H1 (cell line): ENCODE results near the gene CD38. TPM values are rescaled to one million over a fixed set of nuclear protein-coding genes. Genes with fewer than 3 reads are reported as not detected.

ENCODE experiments used
- CTCF ChIA-PET: fragments of 300-600 bp; sonication (Branson Sonifier 250); formaldehyde crosslinking; loops from one replicate; lab custom pipeline; 2021; ENCODE audit not compliant: partially characterized antibody; lab: Charles Lee
- POLR2A ChIA-PET: fragments of 300-600 bp; sonication (Branson Sonifier 250); formaldehyde crosslinking; loops from one replicate; lab custom pipeline; 2021; ENCODE audit warnings: inconsistent platforms; ENCODE audit not compliant: partially characterized antibody; lab: Charles Lee
- DNase-seq, 2 experiments: peaks; one replicate each; pipeline versions ENCODE4 v3.0.0 to v3.0.0-alpha.2; 2010 to 2022; ENCODE audit warnings: low spot score in 2 of 2, low read depth in 1 of 2, mixed read lengths in 1 of 2
- FAIRE-seq: peaks from 2 replicates; lab custom pipeline; 2011; peaks lifted over from hg19 to GRCh38; lab: Jason Lieb, UNC
- H2AFZ ChIP-seq: 2 replicates; pipeline ENCODE4 v1.8.1; 2012; ENCODE audit warnings: low read length, inconsistent platforms
- H2AK5ac ChIP-seq: 2 replicates; pipeline ENCODE4 v1.6.1; 2013; ENCODE audit warnings: low read depth, low read length
- H2BK120ac ChIP-seq: replicated peaks from 2 replicates; pipeline ENCODE3; 2013; ENCODE audit warnings: low read depth, low read length, inconsistent platforms
- H2BK12ac ChIP-seq: 2 replicates; pipeline ENCODE4 v1.6.1; 2013; ENCODE audit warnings: low read depth, low read length
- H2BK15ac ChIP-seq: 2 replicates; pipeline ENCODE4 v1.6.1; 2013; ENCODE audit warnings: low read length
- H2BK20ac ChIP-seq: 2 replicates; pipeline ENCODE4 v1.6.1; 2013; ENCODE audit warnings: low read length
- H2BK5ac ChIP-seq: 2 replicates; pipeline ENCODE4 v1.6.1; 2013; ENCODE audit warnings: low read depth, low read length
- H3K14ac ChIP-seq: 2 replicates; pipeline ENCODE4 v1.6.1; 2013; ENCODE audit warnings: inconsistent platforms; ENCODE audit not compliant: insufficient read length
- H3K18ac ChIP-seq: 2 replicates; pipeline ENCODE4 v1.6.1; 2013; ENCODE audit warnings: low read length; ENCODE audit errors: extremely low read depth
- H3K23ac ChIP-seq: 2 replicates; pipeline ENCODE4 v1.6.1; 2013; ENCODE audit warnings: inconsistent platforms; ENCODE audit not compliant: insufficient read length
- H3K23me2 ChIP-seq: 2 replicates; pipeline ENCODE4 v1.6.1; 2013; ENCODE audit warnings: low read depth, low read length
- H3K27ac ChIP-seq: 2 replicates; pipeline ENCODE4 v1.6.1; 2011; ENCODE audit warnings: low read depth, low read length, inconsistent platforms
- H3K27me3 ChIP-seq, 4 experiments: replicated peaks in 1 of 4; 1 replicate in 1 of 4; 2 replicates in 3 of 4; pipeline versions ENCODE4 v1.6.1 to v1.8.1; 2011 to 2013; ENCODE audit warnings: low read length in 3 of 4, mild to moderate bottlenecking in 3 of 4, inconsistent platforms in 2 of 4, mixed read lengths in 2 of 4, moderate library complexity in 1 of 4; ENCODE audit not compliant: control insufficient read depth in 3 of 4, insufficient read depth in 3 of 4; ENCODE audit errors: extremely low read depth in 1 of 4
- H3K36me3 ChIP-seq, 4 experiments: 2 replicates each; pipeline versions ENCODE4 v1.6.1 to v1.8.1; 2011 to 2013; ENCODE audit warnings: mild to moderate bottlenecking in 4 of 4, low read length in 3 of 4, moderate library complexity in 2 of 4, control low read depth in 1 of 4, inconsistent platforms in 1 of 4; ENCODE audit not compliant: insufficient read depth in 4 of 4, control insufficient read depth in 2 of 4
- H3K4ac ChIP-seq: replicated peaks from 2 replicates; pipeline ENCODE3; 2013; ENCODE audit warnings: low read length, low read depth, mixed read lengths, inconsistent platforms; ENCODE audit not compliant: insufficient read length
- H3K4me1 ChIP-seq, 4 experiments: replicated peaks in 1 of 4; 1 replicate in 1 of 4; 2 replicates in 3 of 4; pipeline versions ENCODE4 v1.6.1 to v1.8.1; 2011 to 2013; ENCODE audit warnings: low read length in 3 of 4, inconsistent platforms in 2 of 4, mixed read lengths in 1 of 4; ENCODE audit not compliant: insufficient read depth in 4 of 4, control insufficient read depth in 3 of 4
- H3K4me2 ChIP-seq, 2 experiments: 2 replicates each; pipeline versions ENCODE4 v1.6.1 to v1.8.1; 2011 to 2013; ENCODE audit warnings: low read depth in 2 of 2, low read length in 2 of 2, control low read depth in 1 of 2, inconsistent platforms in 1 of 2, mild to moderate bottlenecking in 1 of 2; ENCODE audit not compliant: insufficient read depth in 1 of 2
- H3K4me3 ChIP-seq, 4 experiments: fragments of 200-600, 300-600 bp in 1 of 4; sonication (generic), shearing (Covaris generic), sonication (Bioruptor Twin) in 1 of 4; 2 replicates each; pipeline versions ENCODE4 v1.5.1 to v1.8.1; 2011 to 2016; ENCODE audit warnings: low read length in 4 of 4, low read depth in 3 of 4, control low read depth in 2 of 4, inconsistent platforms in 2 of 4, mild to moderate bottlenecking in 2 of 4, mixed read lengths in 1 of 4, moderate library complexity in 1 of 4; ENCODE audit not compliant: insufficient read depth in 2 of 4; ENCODE audit errors: extremely low read depth in 1 of 4
- H3K56ac ChIP-seq: replicated peaks from 2 replicates; pipeline ENCODE3; 2013; ENCODE audit warnings: low read depth, mild to moderate bottlenecking, mixed read lengths, low read length, inconsistent platforms; ENCODE audit not compliant: insufficient read length
- H3K79me1 ChIP-seq: 2 replicates; pipeline ENCODE4 v1.6.1; 2013; ENCODE audit warnings: low read depth, low read length, control low read depth
- H3K79me2 ChIP-seq, 2 experiments: 2 replicates each; pipeline versions ENCODE4 v1.6.1 to v1.8.1; 2012 to 2013; ENCODE audit warnings: low read length in 2 of 2, mild to moderate bottlenecking in 2 of 2, inconsistent platforms in 1 of 2; ENCODE audit not compliant: insufficient read depth in 2 of 2, control insufficient read depth in 1 of 2
- H3K9ac ChIP-seq, 4 experiments: replicated peaks in 1 of 4; 1 replicate in 1 of 4; 2 replicates in 3 of 4; pipeline versions ENCODE4 v1.6.1 to v1.8.1; 2011 to 2013; ENCODE audit warnings: low read depth in 3 of 4, low read length in 3 of 4, control low read depth in 2 of 4, mild to moderate bottlenecking in 2 of 4, moderate library complexity in 2 of 4, inconsistent platforms in 1 of 4; ENCODE audit errors: extremely low read depth in 1 of 4
- H3K9me3 ChIP-seq, 2 experiments: 2 replicates each; pipeline versions ENCODE4 v1.6.1 to v1.8.1; 2012 to 2013; ENCODE audit warnings: mild to moderate bottlenecking in 2 of 2, moderate library complexity in 2 of 2, control low read depth in 1 of 2, inconsistent platforms in 1 of 2, low read depth in 1 of 2, low read length in 1 of 2, mixed read lengths in 1 of 2; ENCODE audit not compliant: insufficient read depth in 2 of 2
- H4K20me1 ChIP-seq, 2 experiments: replicated peaks in 1 of 2; 2 replicates each; pipeline versions ENCODE3 to v1.8.1; 2011 to 2013; ENCODE audit warnings: inconsistent platforms in 2 of 2, low read length in 2 of 2, mild to moderate bottlenecking in 1 of 2; ENCODE audit not compliant: insufficient read depth in 2 of 2, control insufficient read depth in 1 of 2
- H4K5ac ChIP-seq: 2 replicates; pipeline ENCODE4 v1.6.1; 2013; ENCODE audit warnings: low read length, low read depth, mixed read lengths, inconsistent platforms; ENCODE audit not compliant: insufficient read length
- H4K8ac ChIP-seq: 2 replicates; pipeline ENCODE4 v1.8.0; 2013; ENCODE audit warnings: mild to moderate bottlenecking, moderate library complexity, low read length, inconsistent platforms; ENCODE audit not compliant: insufficient read depth; ENCODE audit errors: extremely low read depth
- H4K91ac ChIP-seq: replicated peaks from 2 replicates; pipeline ENCODE3; 2013; ENCODE audit warnings: low read length, mixed read lengths, inconsistent platforms; ENCODE audit not compliant: insufficient read length
- ASH2L ChIP-seq: fragments of 200-600, 300-600 bp; sonication (generic); IDR thresholded peaks from one replicate; pipeline ENCODE4 v1.7.1; 2017; ENCODE audit warnings: low read length
- CTBP2 ChIP-seq: IDR thresholded peaks from 2 replicates; pipeline ENCODE4 v1.7.0; 2011; ENCODE audit warnings: borderline replicate concordance, mild to moderate bottlenecking, moderate library complexity, mixed read lengths, low read length; ENCODE audit not compliant: insufficient read depth, insufficient read length
- JUND ChIP-seq: IDR thresholded peaks from 2 replicates; pipeline ENCODE4 v1.6.1; 2011; ENCODE audit warnings: mild to moderate bottlenecking, improper control_type of control experiment, low read length
- KDM1A ChIP-seq: fragments of 200-600, 300-600 bp; sonication (generic); IDR thresholded peaks from 2 replicates; pipeline ENCODE4 v1.7.1; 2016; ENCODE audit warnings: mild to moderate bottlenecking, low read length, borderline replicate concordance
- KDM5A ChIP-seq: fragments of 200-600 bp; IDR thresholded peaks from 2 replicates; pipeline ENCODE4 v1.7.1; 2012; ENCODE audit warnings: mild to moderate bottlenecking, low read length, inconsistent platforms, mixed read lengths
- RNF2 ChIP-seq: fragments of 200-900, 300-1000 bp; sonication (generic); IDR thresholded peaks from 2 replicates; pipeline ENCODE4 v1.7.1; 2016; ENCODE audit warnings: borderline replicate concordance, low read depth, mild to moderate bottlenecking, antibody characterized with exemption, low read length; ENCODE audit not compliant: poor library complexity, severe bottlenecking; ENCODE audit errors: missing control alignments
- SUZ12 ChIP-seq: fragments of 200-600 bp; sonication (generic); IDR thresholded peaks from 2 replicates; pipeline ENCODE4 v1.6.1; 2012; ENCODE audit warnings: mild to moderate bottlenecking, inconsistent platforms, low read length, moderate library complexity, mixed read lengths
- TAF1 ChIP-seq: IDR thresholded peaks from 2 replicates; pipeline ENCODE4 v1.6.1; 2011; ENCODE audit warnings: mild to moderate bottlenecking, low read depth, low read length
- WGBS, 2 experiments: shearing (Covaris generic) in 1 of 2; methylation state at CpG; one replicate each; pipeline versions ENCODE4 v1.1.6 to v1.1.7; 2013 to 2015; ENCODE audit warnings: low lambda C conversion rate in 2 of 2, mixed read lengths in 2 of 2, inconsistent platforms in 1 of 2, low coverage in 1 of 2, missing lambda C conversion rate in 1 of 2; ENCODE audit not compliant: insufficient replicate concordance in 2 of 2, insufficient coverage in 1 of 2, insufficient read length in 1 of 2; ENCODE audit errors: extremely low coverage in 1 of 2, missing lambda C conversion rate in 1 of 2; 5-methylcytosine and 5-hydroxymethylcytosine counted together
- polyA plus RNA-seq, 7 experiments: library from polyadenylated mRNA; depleted of rRNA in 3 of 7; stranded (reverse) in 5 of 7; unstranded in 2 of 7; fragments of >200 nt in 5 of 7; fragments of 200-250 nt in 2 of 7; gene quantifications; 1 replicate in 5 of 7; 2 replicates in 1 of 7; 4 replicates in 1 of 7; pipeline versions ENCODE4 v1.2.1 to v1.2.3, GENCODE V29; 2011 to 2013; ENCODE audit warnings: missing spikeins in 2 of 7, mixed read lengths in 2 of 7
- total RNA-seq: library from RNA; stranded (reverse); fragmentation: NEBNext Ultra II Directional; extraction: Animal tissue kit (Norgen Biotek cat#: 25700); gene quantifications from 2 replicates; pipeline ENCODE4 v1.2.1, GENCODE V29; 2021
- TF ChIP-seq, protein P1 (sequence below): IDR thresholded peaks from 2 replicates; pipeline ENCODE4 v1.6.1; 2012; ENCODE audit warnings: inconsistent platforms

The CD38 gene
- total and polyA plus RNA-seq, 2 of the 8 experiments (the other 6 are each of a cell fraction or from before 2014, with no cell fraction given), result 0.14 to 0.24 TPM

DNA sequence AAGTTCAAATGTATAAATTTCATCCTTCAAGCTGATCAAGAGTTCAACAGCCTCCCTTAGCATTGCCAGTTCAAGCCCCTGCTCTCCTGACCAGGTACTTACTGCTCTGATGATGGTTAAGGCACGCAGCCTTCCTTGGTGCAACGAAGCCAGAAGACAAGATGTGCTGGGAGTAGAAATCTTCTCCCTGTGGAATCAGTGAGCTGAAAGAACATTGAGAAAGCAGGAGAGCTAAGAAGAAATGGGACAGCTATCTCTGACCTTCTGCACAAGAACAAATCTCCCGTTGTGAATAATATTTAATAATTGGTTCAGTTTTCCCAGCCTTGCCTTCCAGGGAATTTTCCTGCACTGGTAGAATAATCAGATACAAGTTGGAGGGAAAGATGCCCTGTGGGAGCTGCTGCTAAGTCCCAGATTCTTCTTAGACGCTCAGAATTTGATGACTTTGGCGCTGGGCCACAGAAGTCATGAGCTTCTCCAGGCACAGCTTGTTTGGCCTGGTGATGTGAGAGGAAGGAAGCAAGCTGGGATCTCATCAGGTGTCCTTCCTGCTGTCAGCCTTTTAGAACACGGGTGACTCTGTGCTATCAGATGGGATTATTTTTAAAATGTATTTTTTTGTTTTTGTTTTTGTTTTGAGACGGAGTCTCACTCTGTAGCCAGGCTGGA, 77.8 kb downstream of the CD38 start:
- H3K4me1 ChIP-seq, result no peaks in the 10 kb centered on the region
- H3K23ac ChIP-seq, result no peak overlapping the region
- CTCF ChIA-PET, result interaction anchor here (1.2 to 4.0 kb wide), 3 partner anchors 24 to 49 kb away, joined by 5 to 10 read pairs (median 9); no protein-coding TSS in a partner anchor
- H3K27me3 ChIP-seq, result no peaks in the 10 kb centered on the region
- H4K20me1 ChIP-seq, result no peaks in the 10 kb centered on the region
- H2AK5ac ChIP-seq, result no peak overlapping the region
- no peak overlapping the region for H3K4me2 ChIP-seq
- no peak overlapping the region for H4K5ac ChIP-seq
- H3K79me1 ChIP-seq, result no peaks in the 10 kb centered on the region
- no peaks in the 10 kb centered on the region for H3K79me2 ChIP-seq
- no peak overlapping the region for H3K4ac ChIP-seq
- TF ChIP-seq, protein P1, sequence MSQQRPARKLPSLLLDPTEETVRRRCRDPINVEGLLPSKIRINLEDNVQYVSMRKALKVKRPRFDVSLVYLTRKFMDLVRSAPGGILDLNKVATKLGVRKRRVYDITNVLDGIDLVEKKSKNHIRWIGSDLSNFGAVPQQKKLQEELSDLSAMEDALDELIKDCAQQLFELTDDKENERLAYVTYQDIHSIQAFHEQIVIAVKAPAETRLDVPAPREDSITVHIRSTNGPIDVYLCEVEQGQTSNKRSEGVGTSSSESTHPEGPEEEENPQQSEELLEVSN, result no peak
- TF ChIP-seq SUZ12 (no peak), KDM1A (no peak), RNF2 (no peak), CTBP2 (no peak), TAF1 (no peak), ASH2L (no peak), KDM5A (no peak), JUND (no peak)
- TF ChIP-seq, all 59 proteins: peak for 0
- H4K8ac ChIP-seq, result no peak overlapping the region
- no peak overlapping the region for H3K4me3 ChIP-seq
- no peak overlapping the region for H3K14ac ChIP-seq
- H2BK120ac ChIP-seq, result no peak overlapping the region
- no peaks in the 10 kb centered on the region; the same call in 1 of the 2 replicates for H3K23me2 ChIP-seq
- DNase-seq (no peak), FAIRE-seq (no peak)
- H2BK20ac ChIP-seq, result 0 out of 2 replicates have a peak overlapping the region, but pooled peaks have one; percentile 43
- H3K27ac ChIP-seq, result no peak overlapping the region
- H3K56ac ChIP-seq, result no peak overlapping the region
- no peak overlapping the region for H3K18ac ChIP-seq
- no peaks in the 10 kb centered on the region for H3K9me3 ChIP-seq
- H4K91ac ChIP-seq, result no peak overlapping the region
- no peak overlapping the region for H2BK12ac ChIP-seq
- 82% methylated on average over 7 of the region's 7 CpGs; no CpG with 5 or more reads in 1 of the 2 experiments for WGBS, 2 experiments
- POLR2A ChIA-PET, result no interaction called here
- 0 out of 2 replicates have a peak overlapping the region, but pooled peaks have one; percentile 22 for H2AFZ ChIP-seq
- no peak overlapping the region for H2BK15ac ChIP-seq
- H3K9ac ChIP-seq, result no peak overlapping the region
- no peaks in the 10 kb centered on the region for H3K36me3 ChIP-seq
- H2BK5ac ChIP-seq, result no peak overlapping the region
